Fibroblast of gingiva (primary cell): ENCODE measurements around the gene ARSB.

Source experiments
- DNase-seq: peaks from one replicate; pipeline ENCODE4 v3.0.0-alpha.2; 2011; ENCODE audit warnings: low read depth

Gene ARSB

GRCh38 chr5:78804995-78805394, 180.1 kb downstream of the ARSB start:
- DNase-seq = no peak

GRCh38 chr5:78803941-78804340, 181.2 kb downstream of the ARSB start:
- no peak for DNase-seq

GRCh38 chr5:78803353-78803752, 181.8 kb downstream of the ARSB start:
- peak; percentile 76 for DNase-seq

GRCh38 chr5:78801413-78801812, 183.7 kb downstream of the ARSB start:
- DNase-seq = no peak

- DNase-seq = no peak
Observed at GRCh38 chr5:78799266-78800017, 185.7 kb downstream of the ARSB start.

- DNase-seq = no peak
Observed at GRCh38 chr5:78798673-78799029, 186.5 kb downstream of the ARSB start.

- no peak for DNase-seq
Observed at GRCh38 chr5:78797936-78798672, 187.0 kb downstream of the ARSB start.

DNA sequence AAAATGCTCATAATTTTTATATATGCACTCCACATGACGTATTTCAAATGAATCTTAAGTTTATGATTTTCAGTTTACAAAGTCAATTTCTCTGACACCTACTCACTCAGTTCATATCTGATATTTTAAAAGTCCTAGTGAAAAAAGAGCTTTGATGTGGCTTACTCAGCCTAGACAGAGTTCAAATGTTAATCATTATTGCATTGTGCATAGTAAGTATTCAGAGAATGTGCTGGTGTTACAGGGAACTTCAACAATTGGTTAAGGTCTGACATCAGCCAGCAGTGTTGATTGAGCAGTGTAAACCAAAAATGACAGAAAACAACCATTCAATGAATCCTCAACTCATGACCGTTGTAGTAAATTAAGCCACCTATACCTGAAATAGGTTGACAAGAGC, 189.4 kb downstream of the ARSB start:
- DNase-seq = no peak

- DNase-seq = no peak
Observed at GRCh38 chr5:78794693-78795215, 190.4 kb downstream of the ARSB start.

- no peak for DNase-seq
Observed at GRCh38 chr5:78793907-78794662, 191.0 kb downstream of the ARSB start.

DNA sequence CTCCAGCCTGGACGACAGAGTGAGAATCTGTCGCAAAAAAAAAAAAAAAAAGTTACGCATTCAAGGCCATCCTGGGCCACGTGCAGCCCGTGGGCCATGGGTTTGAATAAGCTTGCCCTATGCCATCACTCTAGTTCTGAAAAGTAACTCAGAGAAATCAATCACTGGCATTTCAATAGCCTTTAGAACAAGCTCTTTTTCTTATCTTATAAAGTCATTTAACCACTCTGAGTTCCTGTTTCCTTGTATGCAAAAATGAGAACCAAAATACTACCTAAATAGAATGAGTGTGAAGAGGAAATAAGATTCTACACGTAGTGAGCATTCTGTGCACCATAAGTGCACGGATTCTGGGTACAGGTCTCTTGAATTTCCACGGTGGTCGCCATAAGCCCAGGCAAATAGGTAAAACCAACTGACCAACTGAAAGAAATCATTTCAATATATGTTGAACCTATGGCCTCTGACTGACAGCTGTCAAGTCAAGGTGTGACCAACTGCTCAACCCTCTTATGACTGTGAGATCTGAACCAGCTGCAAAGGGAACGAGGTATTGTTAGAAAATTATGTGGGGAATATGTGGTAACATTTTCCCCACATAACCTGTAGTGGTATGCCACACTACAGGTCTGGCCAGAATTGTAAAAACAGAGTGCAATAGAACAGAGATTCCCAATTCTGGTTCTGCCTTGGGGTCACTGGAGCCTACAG, 192.6 kb downstream of the ARSB start:
- no peak for DNase-seq

DNA sequence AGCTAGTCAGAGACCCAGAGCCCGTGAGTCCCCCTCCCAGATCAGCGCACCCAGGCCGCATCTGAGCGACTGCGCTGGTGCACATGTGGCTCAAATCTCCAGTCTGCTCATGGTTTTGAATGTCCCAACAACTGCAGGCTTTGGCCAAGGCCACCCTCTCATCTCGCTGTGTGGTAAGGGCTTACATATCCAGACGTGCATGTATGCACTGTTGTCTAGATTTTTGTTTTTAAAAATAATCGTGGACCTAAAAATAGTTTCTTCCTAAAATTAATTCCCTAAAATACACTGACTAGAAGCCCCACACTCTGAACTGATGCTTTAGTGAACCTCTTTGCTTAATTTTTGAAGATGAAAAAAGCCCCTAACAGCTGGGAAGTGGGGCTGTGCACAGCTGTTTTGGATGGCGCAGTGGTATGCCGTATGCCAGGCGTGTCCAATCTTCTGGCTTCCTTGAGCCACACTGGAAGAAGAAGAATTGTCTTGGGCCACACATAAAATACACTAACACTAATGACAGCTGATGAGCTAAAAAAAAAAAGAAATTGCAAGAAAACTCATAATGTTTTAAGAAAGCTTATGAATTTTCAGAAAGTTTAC, 193.5 kb downstream of the ARSB start:
- DNase-seq = no peak

DNA sequence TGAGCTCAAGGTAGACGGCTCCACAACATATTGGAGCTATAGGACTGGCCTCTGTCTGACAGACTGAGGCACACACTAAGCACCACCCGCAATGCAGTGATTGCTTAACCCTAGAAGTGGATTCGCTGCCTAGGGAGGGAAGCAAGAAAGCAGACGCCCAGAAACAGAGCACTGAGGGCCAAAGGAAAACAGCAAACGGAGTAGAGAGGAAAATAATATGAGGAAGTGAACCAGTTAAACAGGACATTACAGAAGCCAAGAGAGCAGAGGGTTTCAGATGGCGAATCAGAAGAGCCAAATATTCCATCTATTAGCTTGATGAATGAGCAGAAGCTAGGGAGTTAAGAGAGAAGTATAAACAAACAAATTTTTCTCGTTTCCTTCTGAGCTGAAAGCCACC, 197.3 kb downstream of the ARSB start:
- DNase-seq = no peak

DNA sequence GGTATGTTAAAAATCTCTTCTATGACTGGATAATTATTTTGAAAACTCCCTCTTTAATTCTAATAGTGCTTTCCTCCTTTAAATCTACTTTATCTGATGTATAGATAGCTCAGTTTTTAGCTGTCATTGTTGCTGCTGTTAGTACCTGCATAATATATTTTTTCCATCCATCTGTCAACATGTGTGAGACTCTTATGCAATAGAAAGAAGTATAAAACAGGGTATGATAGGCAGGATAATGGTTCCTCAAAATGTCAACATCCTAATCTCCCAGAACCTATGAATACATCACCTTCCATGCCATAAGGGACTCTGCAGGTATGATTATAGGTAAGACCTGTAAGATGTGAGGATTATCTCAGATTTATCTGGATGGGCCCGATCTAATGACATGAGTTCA, 199.7 kb downstream of the ARSB start:
- DNase-seq = no peak

GRCh38 chr5:78783434-78784130, 201.5 kb downstream of the ARSB start:
- no peak for DNase-seq

GRCh38 chr5:78782728-78783127, 202.4 kb downstream of the ARSB start:
- DNase-seq = no peak

DNA sequence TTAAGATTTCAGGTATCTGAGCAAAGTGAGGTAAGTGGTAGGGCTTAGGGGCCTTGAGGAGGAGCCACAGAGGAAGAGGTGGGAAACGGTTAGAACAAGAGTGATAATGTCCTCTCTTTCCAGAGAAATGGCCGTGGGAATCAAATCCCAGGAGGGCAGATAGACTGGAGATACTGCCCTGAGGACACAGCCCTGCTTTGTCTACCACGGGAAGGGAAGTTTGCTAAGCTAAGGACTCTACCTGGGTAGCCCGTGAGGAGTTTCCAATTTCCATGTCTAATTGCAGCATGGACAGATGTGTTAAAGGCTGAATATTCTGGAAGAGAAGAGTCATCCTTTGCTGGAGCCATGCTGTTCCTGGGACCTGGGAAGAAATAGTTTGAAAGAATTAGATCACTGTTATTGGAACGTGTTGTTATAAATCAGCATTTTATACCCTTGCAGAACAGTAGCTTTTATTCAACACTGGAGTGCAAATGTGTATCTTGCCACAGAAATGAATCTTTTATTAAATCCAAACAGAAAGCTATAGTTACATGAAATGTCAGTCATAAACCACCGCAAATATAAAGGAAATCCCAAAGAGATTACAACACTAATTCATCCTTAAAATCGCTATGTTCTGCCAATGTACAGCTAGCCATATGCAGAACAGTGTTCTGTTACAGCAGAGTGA, 203.4 kb downstream of the ARSB start:
- no peak for DNase-seq

- peak; percentile 50 for DNase-seq
Observed at GRCh38 chr5:78779771-78780616, 205.1 kb downstream of the ARSB start.

DNA sequence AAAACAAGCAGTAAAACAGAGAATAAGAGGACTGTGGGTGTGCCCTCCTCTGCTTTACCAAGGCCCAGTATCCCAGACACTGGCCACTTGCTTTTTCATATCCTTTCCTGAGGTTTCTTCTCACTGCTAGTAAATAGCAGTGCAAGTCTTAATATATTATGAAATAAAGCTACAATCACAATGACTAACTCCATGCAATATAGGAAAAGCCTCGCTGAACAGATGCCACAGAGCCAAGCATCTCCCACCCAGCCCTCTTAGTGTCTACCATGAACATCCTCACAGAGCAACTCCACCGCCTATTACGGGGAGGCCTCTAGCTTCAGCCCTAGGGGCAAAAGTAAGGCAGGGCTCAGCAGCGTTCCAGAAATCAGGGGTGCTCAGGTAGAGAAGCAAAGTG, 205.8 kb downstream of the ARSB start:
- DNase-seq = no peak

- DNase-seq = no peak
Observed at GRCh38 chr5:78778538-78778937, 206.6 kb downstream of the ARSB start.
